GM23338 (cell line): ENCODE data around the gene TMEM175. TPM values are rescaled to one million over a fixed set of nuclear protein-coding genes. Genes with fewer than 3 reads are reported as not detected.
A peak's percentile ranks its signal among the peaks of the same experiment; 100 is the strongest.
"Not testable (repeated sequence)": the region's sequence is repeated elsewhere in the genome, so short reads cannot be mapped to it uniquely, and the experiment has no call there.

Source experiments
- ATAC-seq: fragments of 200-7000 bp; cut with Tn5 transposase; 3 replicates; pipeline ENCODE4 v1.9.1; 2020
- DNase-seq: peaks from one replicate; pipeline ENCODE4 v3.0.0-alpha.2; 2015; ENCODE audit warnings: low spot score
- H2AFZ ChIP-seq: fragments of 200-600 bp; sonication (generic); 2 replicates; pipeline ENCODE4 v1.8.0; 2016; ENCODE audit warnings: antibody characterized with exemption, mild to moderate bottlenecking, moderate library complexity
- H3F3A ChIP-seq: fragments of 200-600 bp; sonication (generic); replicated peaks from 2 replicates; pipeline ENCODE4 v1.8.0; 2017; ENCODE audit warnings: antibody characterized with exemption, mixed run types, low read depth
- H3K27ac ChIP-seq: fragments of 200-600 bp; sonication (generic); 2 replicates; pipeline ENCODE4 v1.6.1; 2016; ENCODE audit warnings: low read depth
- H3K27me3 ChIP-seq: fragments of 200-600 bp; sonication (generic); 2 replicates; pipeline ENCODE4 v1.8.0; 2016; ENCODE audit warnings: mild to moderate bottlenecking, mixed run types, moderate library complexity; ENCODE audit not compliant: insufficient read depth
- H3K36me3 ChIP-seq: fragments of 200-600 bp; sonication (generic); 2 replicates; pipeline ENCODE4 v1.8.0; 2016; ENCODE audit warnings: mild to moderate bottlenecking; ENCODE audit not compliant: insufficient read depth
- H3K4me1 ChIP-seq: fragments of 200-600 bp; sonication (generic); 2 replicates; pipeline ENCODE4 v1.8.0; 2016; ENCODE audit warnings: mild to moderate bottlenecking, moderate library complexity; ENCODE audit not compliant: insufficient read depth
- H3K4me2 ChIP-seq: fragments of 200-600 bp; sonication (generic); 2 replicates; pipeline ENCODE4 v1.7.1; 2017; ENCODE audit warnings: mixed run types
- H3K4me3 ChIP-seq: fragments of 200-600 bp; sonication (generic); 2 replicates; pipeline ENCODE4 v1.6.1; 2016; ENCODE audit warnings: mixed run types
- H3K79me2 ChIP-seq: fragments of 200-600 bp; sonication (generic); replicated peaks from 2 replicates; pipeline ENCODE4 v1.8.0; 2017; ENCODE audit warnings: mild to moderate bottlenecking; ENCODE audit not compliant: insufficient read depth
- H3K9me2 ChIP-seq: fragments of 200-600 bp; sonication (generic); 2 replicates; pipeline ENCODE4 v1.8.0; 2017; ENCODE audit not compliant: insufficient read depth
- H4K20me1 ChIP-seq: fragments of 200-600 bp; sonication (generic); replicated peaks from 2 replicates; pipeline ENCODE4 v1.8.0; 2017; ENCODE audit warnings: mild to moderate bottlenecking; ENCODE audit not compliant: insufficient read depth
- H3K27ac Mint-ChIP-seq: 2 replicates; pipeline ENCODE4 v1.8.0; 2020; ENCODE audit warnings: inconsistent platforms, mild to moderate bottlenecking, moderate library complexity, mixed read lengths
- H3K27me3 Mint-ChIP-seq: 3 replicates; pipeline ENCODE4 v1.8.0; 2022; ENCODE audit warnings: low read depth, mild to moderate bottlenecking, moderate library complexity, mixed read lengths, inconsistent platforms; ENCODE audit not compliant: insufficient read depth, poor library complexity
- H3K36me3 Mint-ChIP-seq: 3 replicates; pipeline ENCODE4 v1.8.0; 2021; ENCODE audit warnings: low read depth, mild to moderate bottlenecking, inconsistent platforms, moderate library complexity, mixed read lengths
- H3K4me1 Mint-ChIP-seq: 3 replicates; pipeline ENCODE4 v1.8.0; 2020; ENCODE audit warnings: mild to moderate bottlenecking, inconsistent platforms, mixed read lengths
- H3K4me3 Mint-ChIP-seq: 3 replicates; pipeline ENCODE4 v1.8.0; 2021; ENCODE audit warnings: moderate library complexity, mild to moderate bottlenecking, inconsistent platforms, mixed read lengths
- H3K9me3 Mint-ChIP-seq: 3 replicates; pipeline ENCODE4 v1.8.0; 2020; ENCODE audit warnings: moderate library complexity, mild to moderate bottlenecking, inconsistent platforms, mixed read lengths
- CREB1 ChIP-seq: fragments of 250-450 bp; sonication (Bioruptor Pico); IDR thresholded peaks from 2 replicates; pipeline ENCODE4 v1.5.0; 2020; ENCODE audit warnings: low read depth, mild to moderate bottlenecking, moderate library complexity
- EZH2phosphoT487 ChIP-seq: fragments of 200-600 bp; sonication (generic); IDR thresholded peaks from one replicate; pipeline ENCODE4 v1.8.1; 2018; ENCODE audit warnings: antibody characterized with exemption; ENCODE audit not compliant: unreplicated experiment
- JUNB ChIP-seq: IDR thresholded peaks from one replicate; pipeline ENCODE4 v1.6.1; 2016; ENCODE audit warnings: antibody characterized with exemption; ENCODE audit not compliant: unreplicated experiment
- POLR2AphosphoS5 ChIP-seq: IDR thresholded peaks from 2 replicates; pipeline ENCODE4 v1.6.1; 2016; ENCODE audit warnings: antibody characterized with exemption, low read depth
- STAT1 ChIP-seq: IDR thresholded peaks from one replicate; pipeline ENCODE4 v1.6.1; 2016; ENCODE audit warnings: antibody characterized with exemption; ENCODE audit not compliant: unreplicated experiment
- ZNF114 ChIP-seq: fragments of 250-450 bp; sonication (Bioruptor Pico); IDR thresholded peaks from 2 replicates; pipeline ENCODE4 v1.5.0; 2020; ENCODE audit warnings: mild to moderate bottlenecking, moderate library complexity
- ZNF331 ChIP-seq: fragments of 250-450 bp; sonication (Bioruptor Pico); IDR thresholded peaks from 2 replicates; pipeline ENCODE4 v1.5.0; 2020; ENCODE audit warnings: low read depth, mild to moderate bottlenecking, moderate library complexity
- polyA plus RNA-seq: library from polyadenylated mRNA; unstranded; fragments of >200 nt; fragmentation: Nextera tagmentation; extraction: Ambion mirVana; gene quantifications from 2 replicates; pipeline ENCODE4 v1.2.1, GENCODE V29; 2016
- total RNA-seq: library from RNA; depleted of rRNA; stranded (reverse); fragments of >200 nt; shearing (Covaris generic); gene quantifications from 2 replicates; pipeline ENCODE4 v1.2.3, GENCODE V29; 2014
- TF ChIP-seq, protein P1 (sequence below), 2 experiments: fragments of 200-600 bp in 1 of 2; sonication (generic) in 1 of 2; conservative IDR thresholded peaks; 2 replicates each; pipeline versions ENCODE4 v1.5.1 to v1.6.1; 2016 to 2017; ENCODE audit warnings: antibody characterized with exemption in 2 of 2, low read depth in 2 of 2, mild to moderate bottlenecking in 2 of 2, moderate library complexity in 1 of 2
- TF ChIP-seq, protein P2 (sequence below): IDR thresholded peaks from one replicate; pipeline ENCODE4 v1.6.1; 2018; ENCODE audit warnings: antibody characterized with exemption; ENCODE audit not compliant: unreplicated experiment

TMEM175 gene
- total and polyA plus RNA-seq, 2 experiments from 2014 or later: 8.0 to 11.4 TPM

DNA sequence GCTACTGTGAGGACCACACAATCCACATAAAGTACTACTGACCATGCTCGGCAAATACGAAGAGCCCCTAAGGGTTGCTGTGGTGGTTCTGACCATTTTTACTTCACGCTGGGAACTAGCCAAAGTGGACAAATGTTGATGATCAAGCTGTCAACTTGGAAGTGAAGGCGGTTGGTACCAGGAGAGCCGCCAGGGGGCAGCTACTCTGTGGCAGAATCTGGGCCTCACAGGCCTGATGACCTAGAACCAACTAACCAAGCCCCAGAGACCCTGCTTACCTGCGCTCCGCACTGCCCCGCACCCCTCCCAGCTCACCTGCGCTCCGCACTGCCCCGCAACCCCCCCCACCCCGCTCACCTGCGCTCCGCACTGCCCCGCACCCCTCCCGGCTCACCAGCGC is 5.7 kb upstream of the TMEM175 start (continued):
- TF ChIP-seq, protein P1, sequence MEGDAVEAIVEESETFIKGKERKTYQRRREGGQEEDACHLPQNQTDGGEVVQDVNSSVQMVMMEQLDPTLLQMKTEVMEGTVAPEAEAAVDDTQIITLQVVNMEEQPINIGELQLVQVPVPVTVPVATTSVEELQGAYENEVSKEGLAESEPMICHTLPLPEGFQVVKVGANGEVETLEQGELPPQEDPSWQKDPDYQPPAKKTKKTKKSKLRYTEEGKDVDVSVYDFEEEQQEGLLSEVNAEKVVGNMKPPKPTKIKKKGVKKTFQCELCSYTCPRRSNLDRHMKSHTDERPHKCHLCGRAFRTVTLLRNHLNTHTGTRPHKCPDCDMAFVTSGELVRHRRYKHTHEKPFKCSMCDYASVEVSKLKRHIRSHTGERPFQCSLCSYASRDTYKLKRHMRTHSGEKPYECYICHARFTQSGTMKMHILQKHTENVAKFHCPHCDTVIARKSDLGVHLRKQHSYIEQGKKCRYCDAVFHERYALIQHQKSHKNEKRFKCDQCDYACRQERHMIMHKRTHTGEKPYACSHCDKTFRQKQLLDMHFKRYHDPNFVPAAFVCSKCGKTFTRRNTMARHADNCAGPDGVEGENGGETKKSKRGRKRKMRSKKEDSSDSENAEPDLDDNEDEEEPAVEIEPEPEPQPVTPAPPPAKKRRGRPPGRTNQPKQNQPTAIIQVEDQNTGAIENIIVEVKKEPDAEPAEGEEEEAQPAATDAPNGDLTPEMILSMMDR (conservative IDR thresholded peaks at IDR 0.05; ENCODE audit: low read depth in 2 of 2): peak; percentile 60 to 67
- no peak for TF ChIP-seq ZNF331
- no peak for TF ChIP-seq POLR2AphosphoS5
- TF ChIP-seq CREB1: no peak
- no peak for TF ChIP-seq STAT1

DNA sequence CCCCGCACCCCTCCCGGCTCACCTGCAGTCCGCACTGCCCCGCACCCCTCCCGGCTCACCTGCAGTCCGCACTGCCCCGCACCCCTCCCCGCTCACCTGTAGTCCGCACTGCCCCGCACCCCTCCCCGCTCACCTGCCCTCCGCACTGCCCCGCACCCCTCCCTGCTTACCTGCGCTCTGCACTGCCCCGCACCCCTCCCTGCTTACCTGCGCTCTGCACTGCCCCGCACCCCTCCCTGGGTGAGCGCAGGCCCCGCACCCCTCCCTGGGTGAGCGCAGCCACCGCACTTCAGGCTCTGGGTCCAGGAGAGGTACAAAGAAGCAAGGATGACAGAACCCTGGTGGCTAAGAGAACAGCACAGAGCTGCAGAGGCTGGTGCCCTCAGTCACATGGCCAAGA is 4.7 kb upstream of the TMEM175 start:
- peaks cover 39% of the 10 kb centered on the region for H4K20me1 ChIP-seq
- peaks cover 28% of the 10 kb centered on the region for H3K4me1 Mint-ChIP-seq
- not testable (repeated sequence) for ATAC-seq, H3K36me3 ChIP-seq, H3K9me3 Mint-ChIP-seq, H3F3A ChIP-seq, H3K27ac Mint-ChIP-seq, H3K4me2 ChIP-seq, DNase-seq, H2AFZ ChIP-seq, H3K27me3 ChIP-seq, H3K4me3 ChIP-seq, H3K9me2 ChIP-seq, H3K36me3 Mint-ChIP-seq, H3K4me3 Mint-ChIP-seq, H3K4me1 ChIP-seq, H3K27ac ChIP-seq
- peaks cover 16% of the 10 kb centered on the region for H3K27me3 Mint-ChIP-seq
- peaks cover 81% of the 10 kb centered on the region for H3K79me2 ChIP-seq

DNA sequence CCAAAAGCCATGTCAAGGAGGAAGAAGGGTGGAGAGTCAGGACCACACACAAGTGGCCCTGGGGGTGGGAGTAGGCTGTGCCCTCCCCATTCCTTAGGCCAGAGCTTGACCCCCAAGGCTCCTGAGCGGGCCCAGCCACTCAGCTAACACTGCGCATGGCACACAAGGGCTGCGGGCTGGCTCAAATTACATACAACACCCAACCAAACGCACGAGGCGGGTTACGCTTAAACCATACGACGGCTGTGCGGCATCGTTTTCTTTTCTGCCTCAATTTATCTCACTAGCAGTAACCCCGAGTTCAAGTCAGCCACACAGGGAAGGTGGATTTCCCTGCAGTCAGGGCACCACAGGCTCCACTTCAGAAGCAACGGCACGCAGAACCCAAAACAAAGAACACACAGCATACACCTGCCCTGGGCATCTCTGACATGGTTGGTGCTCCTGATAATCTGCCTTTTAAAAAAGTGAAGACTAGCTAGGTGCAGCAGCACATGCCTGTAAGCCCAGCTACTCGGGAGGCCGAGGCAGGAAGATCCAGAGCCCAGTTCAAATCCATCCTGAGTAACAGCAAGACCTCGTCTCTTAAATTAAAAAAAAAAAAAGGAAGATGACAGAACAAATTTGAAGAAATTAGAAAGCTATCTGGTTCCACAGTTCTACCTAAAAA is 3.0 kb upstream of the TMEM175 start:
- H3K4me3 ChIP-seq: no peak overlapping the region
- no peaks in the 10 kb centered on the region for H3F3A ChIP-seq
- ATAC-seq (no peak), DNase-seq (no peak)
- peaks cover 64% of the 10 kb centered on the region for H3K79me2 ChIP-seq
- no peak overlapping the region for H3K27ac ChIP-seq
- TF ChIP-seq EZH2phosphoT487: no peak
- TF ChIP-seq ZNF114 (CRISPR knock-in tag): no peak
- TF ChIP-seq, protein P2, sequence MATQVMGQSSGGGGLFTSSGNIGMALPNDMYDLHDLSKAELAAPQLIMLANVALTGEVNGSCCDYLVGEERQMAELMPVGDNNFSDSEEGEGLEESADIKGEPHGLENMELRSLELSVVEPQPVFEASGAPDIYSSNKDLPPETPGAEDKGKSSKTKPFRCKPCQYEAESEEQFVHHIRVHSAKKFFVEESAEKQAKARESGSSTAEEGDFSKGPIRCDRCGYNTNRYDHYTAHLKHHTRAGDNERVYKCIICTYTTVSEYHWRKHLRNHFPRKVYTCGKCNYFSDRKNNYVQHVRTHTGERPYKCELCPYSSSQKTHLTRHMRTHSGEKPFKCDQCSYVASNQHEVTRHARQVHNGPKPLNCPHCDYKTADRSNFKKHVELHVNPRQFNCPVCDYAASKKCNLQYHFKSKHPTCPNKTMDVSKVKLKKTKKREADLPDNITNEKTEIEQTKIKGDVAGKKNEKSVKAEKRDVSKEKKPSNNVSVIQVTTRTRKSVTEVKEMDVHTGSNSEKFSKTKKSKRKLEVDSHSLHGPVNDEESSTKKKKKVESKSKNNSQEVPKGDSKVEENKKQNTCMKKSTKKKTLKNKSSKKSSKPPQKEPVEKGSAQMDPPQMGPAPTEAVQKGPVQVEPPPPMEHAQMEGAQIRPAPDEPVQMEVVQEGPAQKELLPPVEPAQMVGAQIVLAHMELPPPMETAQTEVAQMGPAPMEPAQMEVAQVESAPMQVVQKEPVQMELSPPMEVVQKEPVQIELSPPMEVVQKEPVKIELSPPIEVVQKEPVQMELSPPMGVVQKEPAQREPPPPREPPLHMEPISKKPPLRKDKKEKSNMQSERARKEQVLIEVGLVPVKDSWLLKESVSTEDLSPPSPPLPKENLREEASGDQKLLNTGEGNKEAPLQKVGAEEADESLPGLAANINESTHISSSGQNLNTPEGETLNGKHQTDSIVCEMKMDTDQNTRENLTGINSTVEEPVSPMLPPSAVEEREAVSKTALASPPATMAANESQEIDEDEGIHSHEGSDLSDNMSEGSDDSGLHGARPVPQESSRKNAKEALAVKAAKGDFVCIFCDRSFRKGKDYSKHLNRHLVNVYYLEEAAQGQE: no peak
- no peak for TF ChIP-seq POLR2AphosphoS5
- TF ChIP-seq JUNB: no peak
- H3K27ac Mint-ChIP-seq: no peak overlapping the region
- no peaks in the 10 kb centered on the region; the same call in 1 of the 2 replicates for H3K4me1 ChIP-seq
- H3K36me3 Mint-ChIP-seq: no peaks in the 10 kb centered on the region
- no peak overlapping the region for H3K4me3 Mint-ChIP-seq
- peaks cover 26% of the 10 kb centered on the region for H4K20me1 ChIP-seq
- H3K4me1 Mint-ChIP-seq: peaks cover 27% of the 10 kb centered on the region
- H3K27me3 Mint-ChIP-seq: peaks cover 16% of the 10 kb centered on the region
- no peaks in the 10 kb centered on the region for H3K9me2 ChIP-seq
- no peak overlapping the region for H3K4me2 ChIP-seq
- no peaks in the 10 kb centered on the region for H3K9me3 Mint-ChIP-seq
- H3K36me3 ChIP-seq: no peaks in the 10 kb centered on the region
- H3K27me3 ChIP-seq: no peaks in the 10 kb centered on the region
- no peak overlapping the region for H2AFZ ChIP-seq
